GM12878 (cell line): ENCODE data around the gene AMY2B. TPM values are rescaled to one million over a fixed set of nuclear protein-coding genes. Genes with fewer than 3 reads are reported as not detected.

Experiments
- ATAC-seq: fragments of 200-7000 bp; cut with Tn5 transposase; 3 replicates; pipeline ENCODE4 v1.9.1; 2020; ENCODE audit warnings: mild to moderate bottlenecking, moderate library complexity
- BruUV-seq: library from RNA; stranded (reverse); fragments of 400-500 nt; replicated peaks from 2 replicates; lab custom pipeline; 2021; lab: Mats Ljungman, UMichigan
- CTCF ChIA-PET: fragments of 300-600 bp; sonication (Branson Sonifier 250); formaldehyde crosslinking; extraction: SDS; loops from one replicate; lab custom pipeline; 2021; ENCODE audit warnings: inconsistent platforms; lab: Yijun Ruan, JAX
- POLR2A ChIA-PET: fragments of 350-600 bp; formaldehyde crosslinking; extraction: SDS; loops from one replicate; lab custom pipeline; 2021; ENCODE audit warnings: inconsistent platforms; lab: Charles Lee
- RAD21 ChIA-PET: fragments of 300-600 bp; sonication (Branson Sonifier 250); formaldehyde crosslinking; loops from one replicate; lab custom pipeline; 2023; ENCODE audit warnings: antibody characterized with exemption; ENCODE audit not compliant: unreplicated experiment; lab: Charles Lee
- SMC1A ChIA-PET: fragments of 300-600 bp; sonication (Branson Sonifier 250); formaldehyde crosslinking; loops from one replicate; lab custom pipeline; 2023; ENCODE audit not compliant: unreplicated experiment, uncharacterized antibody; lab: Charles Lee
- DNase-seq: peaks from one replicate; pipeline ENCODE4 v3.0.0-alpha.2; 2011; ENCODE audit warnings: low read depth, low spot score
- FAIRE-seq: peaks from 3 replicates; lab custom pipeline; 2011; peaks lifted over from hg19 to GRCh38; lab: Jason Lieb, UNC
- H2AFZ ChIP-seq: 2 replicates; pipeline ENCODE4 v1.6.0; 2011; ENCODE audit warnings: low read depth, low read length, control low read depth; ENCODE audit not compliant: control insufficient read depth
- H3K27ac ChIP-seq: 2 replicates; pipeline ENCODE4 v1.5.1; 2011; ENCODE audit warnings: control low read depth; ENCODE audit not compliant: control insufficient read depth, insufficient read depth
- H3K27me3 ChIP-seq, 2 experiments: replicated peaks in 1 of 2; 2 replicates each; pipeline versions ENCODE4 v1.6.0 to v1.6.1; 2011; ENCODE audit warnings: low read length in 1 of 2; ENCODE audit not compliant: control insufficient read depth in 2 of 2, insufficient read depth in 2 of 2
- H3K36me3 ChIP-seq, 2 experiments: 2 replicates each; pipeline ENCODE4 v1.5.1; 2011; ENCODE audit warnings: low read length in 1 of 2; ENCODE audit not compliant: control insufficient read depth in 2 of 2, insufficient read depth in 2 of 2
- H3K4me1 ChIP-seq: 2 replicates; pipeline ENCODE4 v1.6.1; 2011; ENCODE audit warnings: mild to moderate bottlenecking, low read length, moderate library complexity, mixed read lengths; ENCODE audit not compliant: control insufficient read depth, insufficient read depth
- H3K4me2 ChIP-seq: 2 replicates; pipeline ENCODE4 v1.6.0; 2011; ENCODE audit warnings: control low read depth; ENCODE audit not compliant: control insufficient read depth, insufficient read depth
- H3K4me3 ChIP-seq: fragments of 200-600 bp; sonication (generic); 2 replicates; pipeline ENCODE4 v1.5.1; 2016
- H3K79me2 ChIP-seq: 2 replicates; pipeline ENCODE4 v1.6.0; 2011; ENCODE audit warnings: low read length; ENCODE audit not compliant: control insufficient read depth, insufficient read depth
- H3K9ac ChIP-seq: 2 replicates; pipeline ENCODE4 v1.8.0; 2011; ENCODE audit warnings: low read length, control low read depth, mixed read lengths; ENCODE audit not compliant: control insufficient read depth, insufficient read depth
- H3K9me3 ChIP-seq: replicated peaks from 3 replicates; pipeline ENCODE4 v1.5.1; 2011; ENCODE audit warnings: mild to moderate bottlenecking, low read length; ENCODE audit not compliant: control insufficient read depth, insufficient read depth
- H4K20me1 ChIP-seq: 2 replicates; pipeline ENCODE4 v1.6.0; 2011; ENCODE audit not compliant: control insufficient read depth, insufficient read depth
- CBFB ChIP-seq: IDR thresholded peaks from 2 replicates; pipeline ENCODE4 v1.6.1; 2016; ENCODE audit warnings: antibody characterized with exemption, low read depth
- CREB1 ChIP-seq: IDR thresholded peaks from 2 replicates; pipeline ENCODE4 v1.6.1; 2012; ENCODE audit warnings: low read depth, mild to moderate bottlenecking, inconsistent platforms
- IKZF2 ChIP-seq, 2 experiments: fragments of 450-650 bp; IDR thresholded peaks; 2 replicates each; pipeline ENCODE4 v1.6.1; 2017; ENCODE audit warnings: mild to moderate bottlenecking in 2 of 2, moderate library complexity in 2 of 2
- JUNB ChIP-seq: IDR thresholded peaks from 2 replicates; pipeline ENCODE4 v1.6.1; 2016; ENCODE audit warnings: antibody characterized with exemption, mild to moderate bottlenecking
- NFIC ChIP-seq: IDR thresholded peaks from 2 replicates; pipeline ENCODE4 v1.6.1; 2012; ENCODE audit warnings: low read depth, mild to moderate bottlenecking, inconsistent platforms, low read length, moderate library complexity
- RAD21 ChIP-seq: IDR thresholded peaks from 2 replicates; pipeline ENCODE4 v1.6.1; 2011; ENCODE audit warnings: mild to moderate bottlenecking, low read depth, low read length, moderate library complexity; ENCODE audit not compliant: insufficient read depth
- RFX5 ChIP-seq: IDR thresholded peaks from 2 replicates; pipeline ENCODE4 v1.6.1; 2011; ENCODE audit warnings: low read depth, low read length, improper control_type of control experiment
- SUZ12 ChIP-seq: fragments of 200-600 bp; sonication (generic); IDR thresholded peaks from one replicate; pipeline ENCODE4 v1.6.1; 2018; ENCODE audit warnings: antibody characterized with exemption, mild to moderate bottlenecking; ENCODE audit not compliant: unreplicated experiment
- TCF3 ChIP-seq: IDR thresholded peaks from 2 replicates; pipeline ENCODE4 v1.6.1; 2012; ENCODE audit warnings: low read depth, mild to moderate bottlenecking, low read length, borderline replicate concordance; ENCODE audit not compliant: insufficient read depth
- WGBS: methylation state at CpG from one replicate; pipeline ENCODE4 v1.1.6; 2016; ENCODE audit warnings: low lambda C conversion rate; ENCODE audit not compliant: insufficient replicate concordance, insufficient coverage; ENCODE audit errors: missing lambda C conversion rate; 5-methylcytosine and 5-hydroxymethylcytosine counted together
- in situ Hi-C: fragments of 300-500 bp; cut with MboI; formaldehyde crosslinking; loops from 9 replicates; pipeline ENCODE4 v1.14.3; 2018; ENCODE audit warnings: mixed read lengths
- intact Hi-C: fragments of 100-400 bp; cut with micrococcal nuclease; formaldehyde crosslinking; loops from one replicate; pipeline ENCODE4 v1.14.2; 2022; ENCODE audit not compliant: unreplicated experiment
- polyA plus RNA-seq, 11 experiments: library from polyadenylated mRNA; depleted of rRNA in 4 of 11; unstranded in 6 of 11; stranded (reverse) in 5 of 11; fragments of >200 nt; fragmentation: Nextera tagmentation in 4 of 11; fragmentation: Illumina TruSeq in 1 of 11; extraction: Ambion mirVana in 4 of 11; extraction: Trizol in 1 of 11; gene quantifications; 1 replicate in 1 of 11; 2 replicates in 10 of 11; pipeline versions ENCODE4 v1.2.1 to v1.2.3, GENCODE V29; 2011 to 2016; ENCODE audit warnings: inconsistent platforms in 2 of 11, missing spikeins in 2 of 11, low read depth in 1 of 11
- total RNA-seq, 4 experiments: library from RNA; depleted of rRNA in 3 of 4; stranded (reverse); fragments of >200 nt in 3 of 4; fragmentation: Illumina TruSeq in 1 of 4; extraction: Trizol in 1 of 4; gene quantifications; 2 replicates each; pipeline versions ENCODE4 v1.2.1 to v1.2.3, GENCODE V29; 2013 to 2021
- TF ChIP-seq, protein P1 (sequence below): fragments of 450-650 bp; formaldehyde crosslinking; IDR thresholded peaks from 2 replicates; pipeline ENCODE4 v1.4.0; 2022; ENCODE audit warnings: mild to moderate bottlenecking, moderate library complexity
- TF ChIP-seq, protein P2 (sequence below): fragments of 450-650 bp; IDR thresholded peaks from 2 replicates; pipeline ENCODE4 v1.6.1; 2017; ENCODE audit warnings: borderline replicate concordance

Gene AMY2B
- total and polyA plus RNA-seq, 10 of the 15 experiments (the other 5 are each of a cell fraction or from before 2014, with no cell fraction given) = 2.1 to 9.9 (median 4.8) TPM

DNA sequence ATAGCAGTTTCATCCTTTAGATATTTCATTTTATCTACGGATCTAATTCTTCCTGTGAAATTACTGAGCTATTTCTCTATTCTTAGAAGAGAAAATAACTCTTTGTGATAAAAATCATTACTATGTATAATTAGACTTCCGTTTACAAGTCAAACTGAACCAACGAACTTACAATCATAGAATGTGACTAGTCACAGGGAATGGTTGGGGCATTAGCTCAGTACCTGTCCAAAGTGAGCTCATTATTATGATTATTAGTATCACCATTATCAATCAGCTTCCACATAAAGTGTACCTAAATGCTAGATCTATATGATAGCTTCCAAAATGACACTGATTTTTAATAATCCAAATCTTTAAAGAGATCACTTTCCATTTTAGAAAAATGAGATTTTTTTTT lies 12.5 kb downstream of the AMY2B start:
- ChIA-PET RAD21 (no interaction called here), CTCF (no interaction called here), SMC1A (interaction anchor here (0.7 kb wide), 2 partner anchors 11 to 57 kb away, joined by 3 read pairs; no protein-coding TSS in a partner anchor), POLR2A (no interaction called here)
- H2AFZ ChIP-seq = no peak overlapping the region
- no peaks in the 10 kb centered on the region for H3K27me3 ChIP-seq
- H3K9ac ChIP-seq = no peak overlapping the region
- DNase-seq (no peak), FAIRE-seq (no peak), ATAC-seq (no peak)
- in situ Hi-C loops (no loop called here), intact Hi-C loops (no loop called here)
- H3K4me2 ChIP-seq = no peak overlapping the region
- no peaks in the 10 kb centered on the region for H3K9me3 ChIP-seq
- H3K4me3 ChIP-seq = no peak overlapping the region
- no peaks in the 10 kb centered on the region for H3K79me2 ChIP-seq
- H3K4me1 ChIP-seq = no peaks in the 10 kb centered on the region
- no peaks in the 10 kb centered on the region for H3K36me3 ChIP-seq
- no TSS peak for BruUV-seq
- H4K20me1 ChIP-seq = no peaks in the 10 kb centered on the region
- WGBS = 20% methylated on average over 3 of the region's 3 CpGs
- no peak overlapping the region for H3K27ac ChIP-seq
- TF ChIP-seq TCF3 (no peak), RFX5 (no peak), NFIC (no peak), SUZ12 (no peak), CBFB (no peak), CREB1 (no peak), JUNB (no peak), RAD21 (no peak), IKZF2 (IDR thresholded peaks at IDR 0.05) (no peak)
- TF ChIP-seq, protein P1, sequence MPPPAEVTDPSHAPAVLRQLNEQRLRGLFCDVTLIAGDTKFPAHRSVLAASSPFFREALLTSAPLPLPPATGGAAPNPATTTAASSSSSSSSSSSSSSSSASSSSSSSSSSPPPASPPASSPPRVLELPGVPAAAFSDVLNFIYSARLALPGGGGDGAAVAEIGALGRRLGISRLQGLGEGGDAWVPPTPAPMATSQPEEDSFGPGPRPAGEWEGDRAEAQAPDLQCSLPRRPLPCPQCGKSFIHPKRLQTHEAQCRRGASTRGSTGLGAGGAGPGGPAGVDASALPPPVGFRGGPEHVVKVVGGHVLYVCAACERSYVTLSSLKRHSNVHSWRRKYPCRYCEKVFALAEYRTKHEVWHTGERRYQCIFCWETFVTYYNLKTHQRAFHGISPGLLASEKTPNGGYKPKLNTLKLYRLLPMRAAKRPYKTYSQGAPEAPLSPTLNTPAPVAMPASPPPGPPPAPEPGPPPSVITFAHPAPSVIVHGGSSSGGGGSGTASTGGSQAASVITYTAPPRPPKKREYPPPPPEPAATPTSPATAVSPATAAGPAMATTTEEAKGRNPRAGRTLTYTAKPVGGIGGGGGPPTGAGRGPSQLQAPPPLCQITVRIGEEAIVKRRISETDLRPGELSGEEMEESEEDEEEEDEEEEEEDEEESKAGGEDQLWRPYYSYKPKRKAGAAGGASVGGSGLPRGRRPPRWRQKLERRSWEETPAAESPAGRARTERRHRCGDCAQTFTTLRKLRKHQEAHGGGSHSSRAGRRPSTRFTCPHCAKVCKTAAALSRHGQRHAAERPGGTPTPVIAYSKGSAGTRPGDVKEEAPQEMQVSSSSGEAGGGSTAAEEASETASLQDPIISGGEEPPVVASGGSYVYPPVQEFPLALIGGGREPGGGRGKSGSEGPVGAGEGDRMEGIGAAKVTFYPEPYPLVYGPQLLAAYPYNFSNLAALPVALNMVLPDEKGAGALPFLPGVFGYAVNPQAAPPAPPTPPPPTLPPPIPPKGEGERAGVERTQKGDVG = no peak
- TF ChIP-seq, protein P2, sequence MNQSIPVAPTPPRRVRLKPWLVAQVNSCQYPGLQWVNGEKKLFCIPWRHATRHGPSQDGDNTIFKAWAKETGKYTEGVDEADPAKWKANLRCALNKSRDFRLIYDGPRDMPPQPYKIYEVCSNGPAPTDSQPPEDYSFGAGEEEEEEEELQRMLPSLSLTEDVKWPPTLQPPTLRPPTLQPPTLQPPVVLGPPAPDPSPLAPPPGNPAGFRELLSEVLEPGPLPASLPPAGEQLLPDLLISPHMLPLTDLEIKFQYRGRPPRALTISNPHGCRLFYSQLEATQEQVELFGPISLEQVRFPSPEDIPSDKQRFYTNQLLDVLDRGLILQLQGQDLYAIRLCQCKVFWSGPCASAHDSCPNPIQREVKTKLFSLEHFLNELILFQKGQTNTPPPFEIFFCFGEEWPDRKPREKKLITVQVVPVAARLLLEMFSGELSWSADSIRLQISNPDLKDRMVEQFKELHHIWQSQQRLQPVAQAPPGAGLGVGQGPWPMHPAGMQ = no peak
